Measurements from ENCODE around the gene SCGB1D4.
"Not testable (repeated sequence)": the region's sequence is repeated elsewhere in the genome, so short reads cannot be mapped to it uniquely, and the experiment has no call there.

SCGB1D4 gene, protein sequence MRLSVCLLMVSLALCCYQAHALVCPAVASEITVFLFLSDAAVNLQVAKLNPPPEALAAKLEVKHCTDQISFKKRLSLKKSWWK

GRCh38 chr11:62298975-62299374, at the start of gene SCGB1D4:
SCGB1D4 (minus strand) TSS chr11:62299075; CDS start chr11:62299010, 65 bp downstream.
- no peak for DNase-seq
- in situ Hi-C loops (cut with MboI; ENCODE audit: low pct_unique_long_range_greater_than_20kb, low sequenced_read_pairs) = no loop called here

GRCh38 chr11:62345861-62346260, 47.0 kb upstream of the SCGB1D4 start:
- DNase-seq = no peak
- in situ Hi-C loops (cut with MboI; ENCODE audit: low pct_unique_long_range_greater_than_20kb, low sequenced_read_pairs) = no loop called here

- in situ Hi-C loops (cut with MboI; ENCODE audit: low pct_unique_long_range_greater_than_20kb, low sequenced_read_pairs) = no loop called here
- peak; percentile 31 for DNase-seq
Measured at GRCh38 chr11:62344210-62344609, 45.3 kb upstream of the SCGB1D4 start.

DNA sequence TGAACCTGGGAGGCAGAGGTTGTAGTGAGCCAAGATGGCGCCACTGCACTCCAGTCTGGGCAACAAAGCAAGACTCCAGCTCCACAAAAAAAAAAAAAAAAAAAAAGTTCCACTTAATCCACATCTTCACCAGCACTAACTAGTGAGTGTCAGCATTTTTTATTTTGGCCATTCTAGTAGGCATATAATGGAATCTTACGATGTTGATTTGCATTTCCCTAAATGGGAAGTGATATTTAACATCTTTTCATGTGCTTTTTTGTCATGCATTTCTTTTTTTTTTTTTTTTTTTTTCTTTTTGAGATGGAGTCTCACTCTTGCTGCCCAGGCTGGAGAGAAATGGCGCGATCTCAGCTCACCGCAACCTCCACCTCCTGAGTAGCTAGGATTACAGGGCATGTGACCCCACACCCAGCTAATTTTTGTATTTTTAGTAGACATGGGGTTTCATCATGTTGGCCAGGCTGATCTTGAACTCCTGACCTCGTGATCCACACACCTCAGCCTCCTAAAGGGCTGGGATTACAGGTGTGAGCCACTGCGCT, 44.8 kb upstream of the SCGB1D4 start:
- DNase-seq = not testable (repeated sequence)

DNA sequence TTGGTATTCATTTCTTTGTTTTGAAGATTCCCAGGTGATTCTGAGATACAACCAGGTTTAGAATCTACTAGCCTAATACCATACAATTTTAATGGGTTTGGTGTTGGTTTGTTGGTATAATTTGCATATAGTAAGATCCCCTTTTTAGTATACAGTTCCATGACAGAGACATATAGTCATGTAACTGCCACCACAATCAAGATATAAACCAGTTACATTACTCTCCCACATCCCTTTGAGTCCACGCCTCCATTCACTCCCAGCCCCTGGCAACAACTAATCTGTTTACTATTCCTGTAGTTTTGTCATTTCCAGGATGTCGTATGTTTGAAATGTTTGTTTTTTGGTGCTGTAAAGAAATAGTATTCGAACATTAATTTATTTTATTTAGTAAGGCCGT, 42.7 kb upstream of the SCGB1D4 start:
- in situ Hi-C loops (cut with MboI; ENCODE audit: low pct_unique_long_range_greater_than_20kb, low sequenced_read_pairs) = no loop called here
- no peak for DNase-seq

More for the DNA sequence above, 44.8 kb upstream of the SCGB1D4 start:
- in situ Hi-C loops (cut with MboI; ENCODE audit: low pct_unique_long_range_greater_than_20kb, low sequenced_read_pairs) = not testable (repeated sequence)

DNA sequence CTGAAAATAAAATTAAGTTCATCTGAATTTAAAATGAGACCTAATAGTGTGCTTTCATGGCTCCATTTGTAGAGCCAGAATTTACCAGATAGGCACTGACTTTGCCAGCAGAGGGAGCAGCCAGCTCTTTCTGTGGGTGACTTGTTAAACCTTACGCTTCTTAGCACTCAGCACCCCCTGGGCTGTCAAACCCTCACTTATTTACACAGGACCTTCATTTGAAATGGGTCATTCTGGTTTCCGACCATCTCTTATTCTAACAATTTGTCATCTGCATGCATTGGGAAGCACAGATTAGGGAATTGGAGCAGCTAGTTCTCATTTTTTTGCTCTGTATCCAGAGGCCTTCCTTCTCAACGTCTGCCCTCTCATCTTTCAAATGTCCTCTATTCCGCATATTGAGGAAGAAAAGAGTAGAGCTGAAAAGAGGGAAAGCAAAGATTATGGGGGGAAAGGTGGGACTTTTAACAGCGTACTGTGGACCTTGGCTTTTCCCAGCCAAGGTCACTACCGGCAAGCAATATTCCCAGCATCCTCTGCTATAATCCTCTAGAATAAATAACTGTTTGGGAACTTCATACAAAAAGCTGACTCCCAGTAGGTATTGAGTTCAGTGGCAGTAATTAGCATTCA, 41.5 kb upstream of the SCGB1D4 start:
- DNase-seq = peak; percentile 43
- in situ Hi-C loops (cut with MboI; ENCODE audit: low pct_unique_long_range_greater_than_20kb, low sequenced_read_pairs) = no loop called here

DNA sequence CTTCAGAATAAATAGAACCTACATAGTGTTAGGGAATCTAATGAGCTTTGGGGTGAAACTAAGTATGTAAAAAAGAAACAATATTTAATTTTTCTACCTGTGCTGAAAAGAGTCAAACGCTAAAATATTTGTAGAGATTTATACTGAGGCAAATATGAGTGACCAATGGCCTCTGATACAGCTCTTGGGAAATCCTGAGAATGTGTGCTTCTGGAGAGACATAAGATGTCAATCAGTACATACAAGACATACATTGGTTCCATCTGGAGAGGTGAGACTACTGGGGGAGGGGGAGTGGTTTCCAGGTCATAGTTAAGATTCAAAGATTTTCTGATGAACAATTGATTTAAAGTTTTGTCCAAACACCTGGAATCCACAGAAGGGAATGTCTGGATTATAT, 39.3 kb upstream of the SCGB1D4 start:
- in situ Hi-C loops (cut with MboI; ENCODE audit: low pct_unique_long_range_greater_than_20kb, low sequenced_read_pairs) = no loop called here
- DNase-seq = no peak

DNA sequence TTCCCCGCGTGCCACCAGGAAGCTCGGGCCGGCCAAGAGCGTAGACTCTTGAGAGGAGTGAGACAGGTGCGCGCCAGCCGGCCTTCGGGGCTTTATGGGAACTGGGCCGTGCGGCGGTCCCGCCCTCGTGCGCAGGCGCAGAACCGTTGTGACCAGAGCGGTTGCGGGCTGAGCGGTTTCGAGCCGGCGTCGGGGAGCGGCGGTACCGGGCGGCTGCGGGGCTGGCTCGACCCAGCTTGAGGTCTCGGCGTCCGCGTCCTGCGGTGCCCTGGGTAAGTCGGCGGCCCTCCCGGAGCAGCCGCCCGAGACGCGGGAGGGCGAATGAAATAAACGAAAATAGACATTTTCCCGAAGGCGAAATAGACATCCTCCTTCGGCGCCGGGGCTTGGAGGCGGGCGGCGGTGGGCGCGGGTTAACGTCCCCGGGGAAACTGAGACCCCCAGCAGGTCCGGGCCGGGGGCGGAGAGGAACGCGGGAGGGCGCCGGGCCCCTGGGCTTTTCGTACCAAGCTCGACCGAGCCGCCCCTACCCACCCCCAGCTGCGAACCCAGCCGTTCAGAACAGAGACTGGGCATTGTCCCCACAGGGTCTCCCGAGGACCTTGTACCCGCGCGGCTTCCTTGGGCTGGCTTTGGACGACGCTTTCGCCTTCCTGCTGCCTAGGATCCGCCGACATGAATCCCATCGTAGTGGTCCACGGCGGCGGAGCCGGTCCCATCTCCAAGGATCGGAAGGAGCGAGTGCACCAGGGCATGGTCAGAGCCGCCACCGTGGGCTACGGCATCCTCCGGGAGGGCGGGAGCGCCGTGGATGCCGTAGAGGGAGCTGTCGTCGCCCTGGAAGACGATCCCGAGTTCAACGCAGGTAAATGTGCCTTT, 38.7 kb upstream of the SCGB1D4 start, which contains the start of gene ASRGL1:
ASRGL1 (plus strand) TSS at position 146 of the 879 bp plus-strand sequence; CDS start at position 676, 530 bp downstream.
- DNase-seq = no peak
- in situ Hi-C loops (cut with MboI; ENCODE audit: low pct_unique_long_range_greater_than_20kb, low sequenced_read_pairs) = no loop called here

GRCh38 chr11:62336949-62337302, 38.1 kb upstream of the SCGB1D4 start:
- in situ Hi-C loops (cut with MboI; ENCODE audit: low pct_unique_long_range_greater_than_20kb, low sequenced_read_pairs); DNase-seq: not testable (repeated sequence)

- no peak for DNase-seq
- in situ Hi-C loops (cut with MboI; ENCODE audit: low pct_unique_long_range_greater_than_20kb, low sequenced_read_pairs) = no loop called here
Measured at GRCh38 chr11:62333768-62334167, 34.9 kb upstream of the SCGB1D4 start.

- in situ Hi-C loops (cut with MboI; ENCODE audit: low pct_unique_long_range_greater_than_20kb, low sequenced_read_pairs); DNase-seq: not testable (repeated sequence)
Measured at GRCh38 chr11:62331264-62331663, 32.4 kb upstream of the SCGB1D4 start.

GRCh38 chr11:62327541-62327940, 28.7 kb upstream of the SCGB1D4 start:
- in situ Hi-C loops (cut with MboI; ENCODE audit: low pct_unique_long_range_greater_than_20kb, low sequenced_read_pairs); DNase-seq: not testable (repeated sequence)

- in situ Hi-C loops (cut with MboI; ENCODE audit: low pct_unique_long_range_greater_than_20kb, low sequenced_read_pairs); DNase-seq: not testable (repeated sequence)
Measured at GRCh38 chr11:62326719-62327118, 27.8 kb upstream of the SCGB1D4 start.

DNA sequence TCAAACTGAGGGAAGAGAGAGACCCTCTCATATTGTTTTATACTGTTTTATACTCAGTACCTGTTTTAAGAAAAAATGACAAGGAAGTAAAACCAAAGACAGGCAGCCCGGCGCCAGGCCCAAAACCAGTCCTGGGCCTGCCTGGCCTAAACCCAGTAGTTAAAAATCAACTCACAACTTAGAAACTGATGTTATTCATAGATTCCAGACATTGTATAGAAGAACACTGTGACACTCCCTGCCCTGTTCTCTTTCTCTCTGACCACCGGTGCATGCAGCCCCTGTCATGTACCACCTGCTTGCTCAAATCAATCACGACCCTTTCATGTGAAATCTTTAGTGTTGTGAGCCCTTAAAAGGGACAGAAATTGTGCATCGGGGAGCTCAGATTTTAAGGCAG, 26.9 kb upstream of the SCGB1D4 start:
- DNase-seq; in situ Hi-C loops (cut with MboI; ENCODE audit: low pct_unique_long_range_greater_than_20kb, low sequenced_read_pairs): not testable (repeated sequence)

DNA sequence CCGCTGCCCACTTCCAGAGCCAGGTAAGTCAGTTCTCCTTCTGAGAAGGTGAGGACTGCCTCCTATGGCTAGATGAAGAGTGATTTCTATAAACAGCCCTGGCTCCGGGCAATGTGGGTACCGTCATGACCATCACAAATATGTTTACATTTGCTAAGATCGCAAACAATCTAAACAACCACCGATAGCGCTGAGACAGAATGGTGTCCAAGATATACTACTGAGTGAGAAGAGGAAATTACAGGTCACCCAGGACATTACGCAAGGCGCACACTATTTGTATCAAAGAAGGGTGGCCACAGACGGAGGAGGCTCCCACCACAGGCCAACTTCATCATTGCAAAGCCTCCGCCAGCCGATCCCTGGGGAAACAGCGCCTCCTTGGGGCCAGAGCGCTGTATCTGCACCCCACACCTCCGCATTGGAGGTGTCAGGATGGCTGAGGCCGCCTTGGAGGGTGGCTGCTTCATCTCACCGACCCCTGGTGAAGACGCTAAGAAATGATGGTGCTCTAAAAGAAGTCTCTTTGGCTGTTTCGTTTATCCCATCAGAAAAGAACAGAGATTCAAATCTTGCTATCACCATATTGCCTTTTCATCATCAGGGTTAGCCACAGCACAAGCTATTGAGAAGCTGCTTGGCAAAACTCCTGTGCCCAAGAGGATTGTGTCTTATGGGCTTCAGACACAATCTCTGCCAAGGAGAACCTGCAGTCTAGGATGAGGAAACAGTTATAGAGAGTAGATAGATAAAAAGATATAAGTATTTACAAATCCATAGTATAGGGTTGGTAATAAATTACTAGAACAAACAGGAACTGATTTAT, 26.1 kb upstream of the SCGB1D4 start:
- in situ Hi-C loops (cut with MboI; ENCODE audit: low pct_unique_long_range_greater_than_20kb, low sequenced_read_pairs) = no loop called here
- peak; percentile 45 for DNase-seq

- in situ Hi-C loops (cut with MboI; ENCODE audit: low pct_unique_long_range_greater_than_20kb, low sequenced_read_pairs) = no loop called here
- DNase-seq = no peak
Measured at GRCh38 chr11:62322524-62322923, 23.6 kb upstream of the SCGB1D4 start.

DNA sequence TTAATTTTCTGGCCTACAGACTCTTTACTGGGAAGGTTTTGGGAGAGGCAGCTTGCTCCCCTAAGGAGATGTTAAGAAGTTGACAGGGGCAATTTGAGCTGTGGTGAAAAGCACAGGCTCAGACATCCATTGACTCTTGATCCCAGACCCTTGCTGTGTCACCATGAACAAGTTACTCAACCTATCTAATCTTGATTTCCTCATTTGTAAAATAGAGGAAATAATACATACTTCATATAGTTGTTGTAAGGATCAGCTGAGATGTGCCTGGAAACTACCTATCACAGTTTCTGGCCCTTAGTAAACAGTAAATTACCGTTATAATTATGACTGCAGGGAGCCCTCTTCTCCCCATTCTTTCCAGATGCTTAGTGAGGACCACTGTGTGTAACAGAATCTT, 16.6 kb upstream of the SCGB1D4 start:
- in situ Hi-C loops (cut with MboI; ENCODE audit: low pct_unique_long_range_greater_than_20kb, low sequenced_read_pairs) = no loop called here

DNA sequence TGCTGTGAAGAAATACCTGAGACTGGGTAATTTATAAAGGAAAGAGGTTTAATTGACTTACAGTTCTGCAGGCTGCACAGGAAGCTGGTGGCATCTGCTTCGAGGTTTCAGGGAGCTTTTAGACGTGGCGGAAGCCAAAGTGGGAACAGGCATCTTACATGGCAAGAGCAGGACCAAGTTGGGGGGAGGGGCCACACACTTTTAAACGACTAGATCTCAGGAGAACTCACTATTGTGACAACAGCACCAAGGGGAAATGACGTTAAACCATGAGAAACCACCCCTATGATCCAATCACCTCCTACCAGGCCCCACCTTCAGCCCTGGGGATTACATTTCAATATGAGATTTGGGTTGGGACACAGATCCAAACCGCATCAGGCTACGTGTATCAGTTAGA, 11.1 kb upstream of the SCGB1D4 start:
- in situ Hi-C loops (cut with MboI; ENCODE audit: low pct_unique_long_range_greater_than_20kb, low sequenced_read_pairs) = no loop called here

More for the DNA sequence above, 16.6 kb upstream of the SCGB1D4 start:
- DNase-seq = no peak

GRCh38 chr11:62307950-62308349, 9.1 kb upstream of the SCGB1D4 start:
- in situ Hi-C loops (cut with MboI; ENCODE audit: low pct_unique_long_range_greater_than_20kb, low sequenced_read_pairs) = no loop called here
- no peak for DNase-seq

More for the DNA sequence above, 11.1 kb upstream of the SCGB1D4 start:
- no peak for DNase-seq
